ENCODE data around the gene INSIG1.

DNA sequence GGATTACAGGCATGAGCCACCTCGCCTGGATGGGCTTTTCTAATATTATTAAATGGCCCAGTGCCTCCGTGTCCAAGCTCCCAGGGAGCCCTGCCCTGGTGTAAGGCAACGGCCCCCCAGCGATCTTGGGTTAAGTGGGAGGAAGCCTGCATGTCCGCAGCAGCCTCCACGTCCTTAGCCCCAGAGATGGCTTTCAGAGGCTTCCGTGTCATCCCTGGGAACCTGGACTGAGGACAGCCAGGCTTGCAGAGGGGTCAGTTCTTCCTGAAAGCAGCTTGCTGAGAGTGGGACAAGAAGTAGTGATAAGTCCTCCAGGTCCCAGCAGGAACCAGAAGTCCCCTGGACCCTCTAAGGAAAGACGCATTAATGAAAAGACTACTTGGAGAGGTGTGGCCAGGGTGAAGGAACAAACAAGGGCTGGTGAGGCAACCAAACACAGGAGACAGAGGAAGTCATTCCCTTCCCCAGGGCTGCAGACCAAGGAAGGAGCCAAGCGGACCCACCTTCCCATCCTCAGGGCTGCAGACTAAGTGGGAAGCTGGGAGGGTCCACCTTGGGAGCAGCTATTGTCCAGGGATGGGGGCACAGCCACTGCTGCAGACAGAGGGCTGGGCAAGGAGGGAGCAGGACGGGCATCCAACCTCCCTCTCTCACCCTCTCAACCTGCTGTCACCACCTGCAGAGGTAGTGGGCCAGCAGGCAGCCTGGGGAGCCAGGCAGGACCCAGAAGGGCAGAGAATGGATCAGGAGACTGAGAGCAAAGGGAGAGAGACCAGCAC, 13.0 kb upstream of the INSIG1 start:
- TF ChIP-seq, protein P1, sequence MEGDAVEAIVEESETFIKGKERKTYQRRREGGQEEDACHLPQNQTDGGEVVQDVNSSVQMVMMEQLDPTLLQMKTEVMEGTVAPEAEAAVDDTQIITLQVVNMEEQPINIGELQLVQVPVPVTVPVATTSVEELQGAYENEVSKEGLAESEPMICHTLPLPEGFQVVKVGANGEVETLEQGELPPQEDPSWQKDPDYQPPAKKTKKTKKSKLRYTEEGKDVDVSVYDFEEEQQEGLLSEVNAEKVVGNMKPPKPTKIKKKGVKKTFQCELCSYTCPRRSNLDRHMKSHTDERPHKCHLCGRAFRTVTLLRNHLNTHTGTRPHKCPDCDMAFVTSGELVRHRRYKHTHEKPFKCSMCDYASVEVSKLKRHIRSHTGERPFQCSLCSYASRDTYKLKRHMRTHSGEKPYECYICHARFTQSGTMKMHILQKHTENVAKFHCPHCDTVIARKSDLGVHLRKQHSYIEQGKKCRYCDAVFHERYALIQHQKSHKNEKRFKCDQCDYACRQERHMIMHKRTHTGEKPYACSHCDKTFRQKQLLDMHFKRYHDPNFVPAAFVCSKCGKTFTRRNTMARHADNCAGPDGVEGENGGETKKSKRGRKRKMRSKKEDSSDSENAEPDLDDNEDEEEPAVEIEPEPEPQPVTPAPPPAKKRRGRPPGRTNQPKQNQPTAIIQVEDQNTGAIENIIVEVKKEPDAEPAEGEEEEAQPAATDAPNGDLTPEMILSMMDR (IDR thresholded peaks at IDR 0.05): no peak
- no peak for TF ChIP-seq POLR2A (IDR thresholded peaks at IDR 0.05)

Measured in Peyer's patch (tissue), 4 donors.